H1 (cell line): ENCODE results near the gene PTPRD. TPM values are rescaled to one million over a fixed set of nuclear protein-coding genes. Genes with fewer than 3 reads are reported as not detected.

Experiments used
- ASH2L ChIP-seq: fragments of 200-600, 300-600 bp; sonication (generic); IDR thresholded peaks from one replicate; pipeline ENCODE4 v1.7.1; 2017; ENCODE audit warnings: low read length
- CREB1 ChIP-seq: IDR thresholded peaks from 2 replicates; pipeline ENCODE4 v1.6.1; 2012; ENCODE audit warnings: inconsistent platforms
- EZH2 ChIP-seq: fragments of 200-600 bp; sonication (generic); IDR thresholded peaks from 2 replicates; pipeline ENCODE4 v1.7.1; 2012; ENCODE audit warnings: low read depth, mild to moderate bottlenecking, moderate library complexity, low read length, inconsistent platforms; ENCODE audit not compliant: severe bottlenecking
- polyA plus RNA-seq, 7 experiments: library from polyadenylated mRNA; depleted of rRNA in 3 of 7; stranded (reverse) in 5 of 7; unstranded in 2 of 7; fragments of >200 nt in 5 of 7; fragments of 200-250 nt in 2 of 7; gene quantifications; 1 replicate in 5 of 7; 2 replicates in 1 of 7; 4 replicates in 1 of 7; pipeline versions ENCODE4 v1.2.1 to v1.2.3, GENCODE V29; 2011 to 2013; ENCODE audit warnings: missing spikeins in 2 of 7, mixed read lengths in 2 of 7
- total RNA-seq: library from RNA; stranded (reverse); fragmentation: NEBNext Ultra II Directional; extraction: Animal tissue kit (Norgen Biotek cat#: 25700); gene quantifications from 2 replicates; pipeline ENCODE4 v1.2.1, GENCODE V29; 2021
- TF ChIP-seq, protein P1 (sequence below): IDR thresholded peaks from 2 replicates; pipeline ENCODE4 v1.6.1; 2012; ENCODE audit warnings: inconsistent platforms

The PTPRD gene
- total and polyA plus RNA-seq, 2 of the 8 experiments (the other 6 are each of a cell fraction or from before 2014, with no cell fraction given), result 17.2 to 77.0 TPM

DNA sequence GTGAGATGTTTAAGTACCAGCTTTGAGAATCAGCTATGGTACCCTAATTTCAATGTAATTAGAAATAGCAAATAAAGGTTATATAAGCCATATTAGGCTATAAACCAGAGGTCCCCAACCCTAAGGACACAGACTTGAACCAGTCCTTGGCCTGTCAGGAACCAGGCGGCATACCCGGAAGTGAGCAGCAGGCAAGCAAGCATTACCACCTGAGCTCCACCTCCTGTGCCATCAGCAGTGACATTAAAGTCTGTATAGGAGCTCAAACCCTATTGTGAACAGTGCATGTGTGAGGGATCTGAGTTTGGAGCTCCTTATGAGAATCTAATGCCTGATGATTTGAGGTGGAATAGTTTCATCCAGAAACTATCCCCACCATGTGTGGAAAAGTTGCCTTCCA lies 1009.5 kb downstream of the PTPRD start (continued):
- TF ChIP-seq EZH2, result no peak
- no peak for TF ChIP-seq CREB1
- no peak for TF ChIP-seq ASH2L
- TF ChIP-seq, protein P1, sequence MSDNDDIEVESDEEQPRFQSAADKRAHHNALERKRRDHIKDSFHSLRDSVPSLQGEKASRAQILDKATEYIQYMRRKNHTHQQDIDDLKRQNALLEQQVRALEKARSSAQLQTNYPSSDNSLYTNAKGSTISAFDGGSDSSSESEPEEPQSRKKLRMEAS, result no peak
